GM12878 (cell line): Measurements from ENCODE around the gene CD38. TPM values are rescaled to one million over a fixed set of nuclear protein-coding genes. Genes with fewer than 3 reads are reported as not detected.
"Not testable (repeated sequence)": the region's sequence is repeated elsewhere in the genome, so short reads cannot be mapped to it uniquely, and the experiment has no call there.

ENCODE experiments used
- ATAC-seq: fragments of 200-7000 bp; cut with Tn5 transposase; 3 replicates; pipeline ENCODE4 v1.9.1; 2020; ENCODE audit warnings: mild to moderate bottlenecking, moderate library complexity
- BruUV-seq: library from RNA; stranded (reverse); fragments of 400-500 nt; replicated peaks from 2 replicates; lab custom pipeline; 2021; lab: Mats Ljungman, UMichigan
- CTCF ChIA-PET: fragments of 300-600 bp; sonication (Branson Sonifier 250); formaldehyde crosslinking; extraction: SDS; loops from one replicate; lab custom pipeline; 2021; ENCODE audit warnings: inconsistent platforms; lab: Yijun Ruan, JAX
- POLR2A ChIA-PET: fragments of 350-600 bp; formaldehyde crosslinking; extraction: SDS; loops from one replicate; lab custom pipeline; 2021; ENCODE audit warnings: inconsistent platforms; lab: Charles Lee
- RAD21 ChIA-PET: fragments of 300-600 bp; sonication (Branson Sonifier 250); formaldehyde crosslinking; loops from one replicate; lab custom pipeline; 2023; ENCODE audit warnings: antibody characterized with exemption; ENCODE audit not compliant: unreplicated experiment; lab: Charles Lee
- SMC1A ChIA-PET: fragments of 300-600 bp; sonication (Branson Sonifier 250); formaldehyde crosslinking; loops from one replicate; lab custom pipeline; 2023; ENCODE audit not compliant: unreplicated experiment, uncharacterized antibody; lab: Charles Lee
- DNase-seq: peaks from one replicate; pipeline ENCODE4 v3.0.0-alpha.2; 2011; ENCODE audit warnings: low read depth, low spot score
- FAIRE-seq: peaks from 3 replicates; lab custom pipeline; 2011; peaks lifted over from hg19 to GRCh38; lab: Jason Lieb, UNC
- H2AFZ ChIP-seq: 2 replicates; pipeline ENCODE4 v1.6.0; 2011; ENCODE audit warnings: low read depth, low read length, control low read depth; ENCODE audit not compliant: control insufficient read depth
- H3K27ac ChIP-seq: 2 replicates; pipeline ENCODE4 v1.5.1; 2011; ENCODE audit warnings: control low read depth; ENCODE audit not compliant: control insufficient read depth, insufficient read depth
- H3K27me3 ChIP-seq, 2 experiments: replicated peaks in 1 of 2; 2 replicates each; pipeline versions ENCODE4 v1.6.0 to v1.6.1; 2011; ENCODE audit warnings: low read length in 1 of 2; ENCODE audit not compliant: control insufficient read depth in 2 of 2, insufficient read depth in 2 of 2
- H3K36me3 ChIP-seq, 2 experiments: 2 replicates each; pipeline ENCODE4 v1.5.1; 2011; ENCODE audit warnings: low read length in 1 of 2; ENCODE audit not compliant: control insufficient read depth in 2 of 2, insufficient read depth in 2 of 2
- H3K4me1 ChIP-seq: 2 replicates; pipeline ENCODE4 v1.6.1; 2011; ENCODE audit warnings: mild to moderate bottlenecking, low read length, moderate library complexity, mixed read lengths; ENCODE audit not compliant: control insufficient read depth, insufficient read depth
- H3K4me2 ChIP-seq: 2 replicates; pipeline ENCODE4 v1.6.0; 2011; ENCODE audit warnings: control low read depth; ENCODE audit not compliant: control insufficient read depth, insufficient read depth
- H3K4me3 ChIP-seq: fragments of 200-600 bp; sonication (generic); 2 replicates; pipeline ENCODE4 v1.5.1; 2016
- H3K79me2 ChIP-seq: 2 replicates; pipeline ENCODE4 v1.6.0; 2011; ENCODE audit warnings: low read length; ENCODE audit not compliant: control insufficient read depth, insufficient read depth
- H3K9ac ChIP-seq: 2 replicates; pipeline ENCODE4 v1.8.0; 2011; ENCODE audit warnings: low read length, control low read depth, mixed read lengths; ENCODE audit not compliant: control insufficient read depth, insufficient read depth
- H3K9me3 ChIP-seq: replicated peaks from 3 replicates; pipeline ENCODE4 v1.5.1; 2011; ENCODE audit warnings: mild to moderate bottlenecking, low read length; ENCODE audit not compliant: control insufficient read depth, insufficient read depth
- H4K20me1 ChIP-seq: 2 replicates; pipeline ENCODE4 v1.6.0; 2011; ENCODE audit not compliant: control insufficient read depth, insufficient read depth
- BCL11A ChIP-seq: IDR thresholded peaks from 2 replicates; pipeline ENCODE4 v1.6.1; 2011; ENCODE audit warnings: low read depth, low read length
- MEF2B ChIP-seq: fragments of 450-650 bp; IDR thresholded peaks from 2 replicates; pipeline ENCODE4 v1.6.1; 2018; ENCODE audit warnings: mild to moderate bottlenecking, moderate library complexity; ENCODE audit not compliant: partially characterized antibody, poor library complexity, severe bottlenecking
- SPI1 ChIP-seq: IDR thresholded peaks from 2 replicates; pipeline ENCODE4 v1.6.1; 2011; ENCODE audit warnings: low read depth, mild to moderate bottlenecking, low read length, moderate library complexity, borderline replicate concordance; ENCODE audit not compliant: insufficient read depth
- WGBS: methylation state at CpG from one replicate; pipeline ENCODE4 v1.1.6; 2016; ENCODE audit warnings: low lambda C conversion rate; ENCODE audit not compliant: insufficient replicate concordance, insufficient coverage; ENCODE audit errors: missing lambda C conversion rate; 5-methylcytosine and 5-hydroxymethylcytosine counted together
- in situ Hi-C: fragments of 300-500 bp; cut with MboI; formaldehyde crosslinking; loops from 9 replicates; pipeline ENCODE4 v1.14.3; 2018; ENCODE audit warnings: mixed read lengths
- intact Hi-C: fragments of 100-400 bp; cut with micrococcal nuclease; formaldehyde crosslinking; loops from one replicate; pipeline ENCODE4 v1.14.2; 2022; ENCODE audit not compliant: unreplicated experiment
- polyA plus RNA-seq, 11 experiments: library from polyadenylated mRNA; depleted of rRNA in 4 of 11; unstranded in 6 of 11; stranded (reverse) in 5 of 11; fragments of >200 nt; fragmentation: Nextera tagmentation in 4 of 11; fragmentation: Illumina TruSeq in 1 of 11; extraction: Ambion mirVana in 4 of 11; extraction: Trizol in 1 of 11; gene quantifications; 1 replicate in 1 of 11; 2 replicates in 10 of 11; pipeline versions ENCODE4 v1.2.1 to v1.2.3, GENCODE V29; 2011 to 2016; ENCODE audit warnings: inconsistent platforms in 2 of 11, missing spikeins in 2 of 11, low read depth in 1 of 11
- total RNA-seq, 4 experiments: library from RNA; depleted of rRNA in 3 of 4; stranded (reverse); fragments of >200 nt in 3 of 4; fragmentation: Illumina TruSeq in 1 of 4; extraction: Trizol in 1 of 4; gene quantifications; 2 replicates each; pipeline versions ENCODE4 v1.2.1 to v1.2.3, GENCODE V29; 2013 to 2021

Gene CD38
- total and polyA plus RNA-seq, 10 of the 15 experiments (the other 5 are each of a cell fraction or from before 2014, with no cell fraction given), result 3.5 to 39.8 (median 12.7) TPM

DNA sequence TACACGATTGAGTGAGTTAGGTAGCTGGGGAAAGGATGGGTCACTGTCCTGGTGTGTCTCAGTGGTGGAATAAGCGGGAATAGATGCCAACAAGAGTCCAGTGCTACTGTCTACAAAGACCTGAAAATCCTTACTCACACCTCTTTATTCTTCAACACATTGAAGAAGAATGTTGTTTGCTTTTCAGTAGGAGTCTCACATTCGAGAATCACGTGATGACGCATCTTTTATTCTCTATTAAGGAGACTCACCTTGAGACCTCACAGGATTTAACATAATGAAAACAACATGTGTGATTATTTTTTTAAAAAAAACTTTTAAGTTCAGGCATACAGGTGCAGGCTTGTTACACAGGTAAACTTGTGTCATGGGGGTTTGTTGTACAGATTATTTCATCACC is 75.2 kb downstream of the CD38 start (continued):
- TF ChIP-seq BCL11A, result no peak

DNA sequence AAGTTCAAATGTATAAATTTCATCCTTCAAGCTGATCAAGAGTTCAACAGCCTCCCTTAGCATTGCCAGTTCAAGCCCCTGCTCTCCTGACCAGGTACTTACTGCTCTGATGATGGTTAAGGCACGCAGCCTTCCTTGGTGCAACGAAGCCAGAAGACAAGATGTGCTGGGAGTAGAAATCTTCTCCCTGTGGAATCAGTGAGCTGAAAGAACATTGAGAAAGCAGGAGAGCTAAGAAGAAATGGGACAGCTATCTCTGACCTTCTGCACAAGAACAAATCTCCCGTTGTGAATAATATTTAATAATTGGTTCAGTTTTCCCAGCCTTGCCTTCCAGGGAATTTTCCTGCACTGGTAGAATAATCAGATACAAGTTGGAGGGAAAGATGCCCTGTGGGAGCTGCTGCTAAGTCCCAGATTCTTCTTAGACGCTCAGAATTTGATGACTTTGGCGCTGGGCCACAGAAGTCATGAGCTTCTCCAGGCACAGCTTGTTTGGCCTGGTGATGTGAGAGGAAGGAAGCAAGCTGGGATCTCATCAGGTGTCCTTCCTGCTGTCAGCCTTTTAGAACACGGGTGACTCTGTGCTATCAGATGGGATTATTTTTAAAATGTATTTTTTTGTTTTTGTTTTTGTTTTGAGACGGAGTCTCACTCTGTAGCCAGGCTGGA is 77.8 kb downstream of the CD38 start:
- no peak for TF ChIP-seq MEF2B
- DNase-seq, result no peak
- ChIA-PET CTCF (interaction anchor here (1.1 kb wide), 1 partner anchor 459 kb away, joined by 4 read pairs; no protein-coding TSS in a partner anchor), SMC1A (interaction anchor here (1.1 to 2.0 kb wide), 3 partner anchors 10 to 28 kb away, joined by 3 to 6 read pairs (median 4); no protein-coding TSS in a partner anchor), RAD21 (interaction anchor here (0.8 kb wide), 1 partner anchor 26 kb away, joined by 4 read pairs; no protein-coding TSS in a partner anchor), POLR2A (interaction anchor here (0.6 kb wide), 1 partner anchor 209 kb away, joined by 3 read pairs; no protein-coding TSS in a partner anchor)
- no peak overlapping the region for H3K27ac ChIP-seq
- H4K20me1 ChIP-seq, result no peaks in the 10 kb centered on the region
- H3K4me3 ChIP-seq, result no peak overlapping the region
- no peak overlapping the region for H2AFZ ChIP-seq
- in situ Hi-C loops, result no loop called here
- BruUV-seq, result no TSS peak
- no peaks in the 10 kb centered on the region for H3K79me2 ChIP-seq
- H3K36me3 ChIP-seq, result no peaks in the 10 kb centered on the region
- FAIRE-seq, result no peak
- no peaks in the 10 kb centered on the region for H3K27me3 ChIP-seq
- intact Hi-C loops, result no loop called here
- ATAC-seq, result no peak
- no peaks in the 10 kb centered on the region for H3K9me3 ChIP-seq
- H3K4me1 ChIP-seq, result no peaks in the 10 kb centered on the region
- WGBS, result 31% methylated on average over 7 of the region's 7 CpGs
- no peak overlapping the region for H3K4me2 ChIP-seq
- no peak overlapping the region for H3K9ac ChIP-seq

- H3K4me1 ChIP-seq, H3K27ac ChIP-seq, ATAC-seq, H3K9ac ChIP-seq, H4K20me1 ChIP-seq, H3K79me2 ChIP-seq, FAIRE-seq, H3K36me3 ChIP-seq, in situ Hi-C loops, H3K4me3 ChIP-seq, BruUV-seq, POLR2A ChIA-PET, H3K27me3 ChIP-seq, intact Hi-C loops, H3K4me2 ChIP-seq, DNase-seq, H2AFZ ChIP-seq, H3K9me3 ChIP-seq: not testable (repeated sequence)
- WGBS, result 13% methylated on average over 4 of the region's 4 CpGs
- ChIA-PET RAD21 (interaction anchor here (1.7 kb wide), 1 partner anchor 21 kb away, joined by 5 read pairs; no protein-coding TSS in a partner anchor), SMC1A (interaction anchor here (1.3 to 2.7 kb wide), 2 partner anchors 19 to 38 kb away, joined by 3 to 5 read pairs; no protein-coding TSS in a partner anchor), CTCF (interaction anchor here (1.5 to 2.3 kb wide), 2 partner anchors 21 to 22 kb away, joined by 4 to 14 read pairs; no protein-coding TSS in a partner anchor)
- peak; percentile 73 for TF ChIP-seq SPI1
These were observed 83.1 kb downstream of the CD38 start for GRCh38 chr4:15861198-15861597.
